DMS153 treated with DMSO at 0.1 percent for 48 hours (cell line): Measurements from ENCODE around the gene SP7.

ENCODE experiments used
- DNase-seq: peaks from one replicate; lab custom pipeline; 2025; ENCODE audit not compliant: unreplicated experiment; lab: John Stamatoyannopoulos, UW

The SP7 gene

GRCh38 chr12:53279283-53279869 lies 56.8 kb downstream of the SP7 start:
- no peak for DNase-seq

DNA sequence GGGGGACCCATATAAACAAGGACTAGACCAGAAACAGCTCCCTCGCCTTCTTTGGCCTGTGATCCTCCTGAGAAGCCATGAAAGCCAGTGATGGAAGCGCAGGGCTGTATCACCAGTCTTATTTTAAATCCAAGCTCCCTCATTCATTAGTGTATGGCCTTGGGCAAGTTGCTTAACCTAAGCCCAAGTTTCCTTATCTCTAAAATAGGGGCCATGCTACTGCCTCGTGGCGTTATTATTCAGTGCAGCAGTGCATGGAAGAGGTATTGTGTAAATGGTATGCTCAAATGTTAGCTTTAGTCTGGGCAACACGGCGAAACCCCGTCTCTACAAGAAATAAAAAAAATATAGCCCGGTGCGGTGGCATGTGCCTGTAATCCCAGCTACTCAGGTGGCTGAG lies 58.2 kb downstream of the SP7 start:
- DNase-seq = no peak
